MM.1S (cell line): ENCODE results near the gene GSTA5.
"Not testable (repeated sequence)": the region's sequence is repeated elsewhere in the genome, so short reads cannot be mapped to it uniquely, and the experiment has no call there.

ENCODE experiments used
- DNase-seq: peaks from one replicate; pipeline ENCODE4 v3.0.0-alpha.2; 2015
- H2AFZ ChIP-seq: fragments of 300-600 bp; sonication (generic); 2 replicates; pipeline ENCODE4 v1.6.0; 2016; ENCODE audit warnings: antibody characterized with exemption, low read length
- H3F3A ChIP-seq: fragments of 300-600 bp; sonication (generic); 2 replicates; pipeline ENCODE4 v1.6.1; 2016; ENCODE audit warnings: mild to moderate bottlenecking, antibody characterized with exemption, low read length, moderate library complexity, mixed read lengths; ENCODE audit not compliant: insufficient read depth
- H3K27ac ChIP-seq: fragments of 300-600 bp; sonication (generic); 2 replicates; pipeline ENCODE4 v1.5.1; 2016; ENCODE audit warnings: mild to moderate bottlenecking, low read length
- H3K27me3 ChIP-seq: fragments of 300-600 bp; sonication (generic); replicated peaks from 2 replicates; pipeline ENCODE4 v1.6.0; 2016; ENCODE audit warnings: low read length; ENCODE audit not compliant: insufficient read depth
- H3K36me3 ChIP-seq: fragments of 300-600 bp; sonication (generic); replicated peaks from 2 replicates; pipeline ENCODE4 v1.6.1; 2016; ENCODE audit warnings: mild to moderate bottlenecking, low read length, mixed read lengths; ENCODE audit not compliant: insufficient read depth
- H3K4me1 ChIP-seq: fragments of 300-600 bp; sonication (generic); 2 replicates; pipeline ENCODE4 v1.6.1; 2016; ENCODE audit warnings: low read length, mixed read lengths
- H3K4me2 ChIP-seq: fragments of 300-600 bp; sonication (generic); 2 replicates; pipeline ENCODE4 v1.6.0; 2016; ENCODE audit warnings: low read depth, low read length
- H3K4me3 ChIP-seq: fragments of 300-600 bp; sonication (generic); 2 replicates; pipeline ENCODE4 v1.5.1; 2016; ENCODE audit warnings: low read length, mixed read lengths
- H3K79me2 ChIP-seq: fragments of 300-600 bp; sonication (generic); 2 replicates; pipeline ENCODE4 v1.6.1; 2016; ENCODE audit warnings: mixed run types, low read length, mixed read lengths
- H3K9ac ChIP-seq: fragments of 300-600 bp; sonication (generic); 2 replicates; pipeline ENCODE4 v1.6.1; 2016; ENCODE audit warnings: low read length, mixed read lengths
- H3K9me2 ChIP-seq: fragments of 300-600 bp; sonication (generic); replicated peaks from 2 replicates; pipeline ENCODE4 v1.6.1; 2016; ENCODE audit warnings: mild to moderate bottlenecking, low read length, mixed read lengths; ENCODE audit not compliant: insufficient read depth
- H3K9me3 ChIP-seq: fragments of 300-600 bp; sonication (generic); replicated peaks from 2 replicates; pipeline ENCODE4 v1.6.1; 2016; ENCODE audit warnings: mild to moderate bottlenecking, low read length, mixed read lengths; ENCODE audit not compliant: insufficient read depth
- H4K20me1 ChIP-seq: fragments of 300-600 bp; sonication (generic); 2 replicates; pipeline ENCODE4 v1.6.1; 2016; ENCODE audit warnings: mild to moderate bottlenecking, low read length, moderate library complexity, mixed read lengths; ENCODE audit not compliant: insufficient read depth
- EZH2 ChIP-seq: fragments of 300-600 bp; sonication (generic); optimal IDR thresholded peaks from 2 replicates; pipeline ENCODE3; 2017; ENCODE audit warnings: low read depth, mild to moderate bottlenecking, antibody characterized with exemption, low read length, mixed read lengths
- EZH2phosphoT487 ChIP-seq: fragments of 300-600 bp; sonication (generic); IDR thresholded peaks from 2 replicates; pipeline ENCODE4 v1.6.1; 2018; ENCODE audit warnings: antibody characterized with exemption, low read length
- TF ChIP-seq, protein P1 (sequence below): fragments of 300-600 bp; sonication (generic); IDR thresholded peaks from 2 replicates; pipeline ENCODE4 v1.5.1; 2016; ENCODE audit warnings: antibody characterized with exemption, low read length, mixed read lengths

Gene GSTA5

GRCh38 chr6:52794366-52794765, 46.2 kb downstream of the GSTA5 start:
- not testable (repeated sequence) for H3K79me2 ChIP-seq, H3K36me3 ChIP-seq

GRCh38 chr6:52790861-52791260, 49.8 kb downstream of the GSTA5 start:
- no peaks in the 10 kb centered on the region for H3K9me3 ChIP-seq
- no peak overlapping the region for H3K9ac ChIP-seq

More at GRCh38 chr6:52794366-52794765, 46.2 kb downstream of the GSTA5 start:
- H3K4me2 ChIP-seq, H3F3A ChIP-seq, H4K20me1 ChIP-seq, H3K4me1 ChIP-seq, H3K27ac ChIP-seq, H2AFZ ChIP-seq, H3K4me3 ChIP-seq, H3K9me3 ChIP-seq, H3K27me3 ChIP-seq, H3K9ac ChIP-seq, H3K9me2 ChIP-seq, DNase-seq: not testable (repeated sequence)

GRCh38 chr6:52789658-52790057, 51.0 kb downstream of the GSTA5 start:
- not testable (repeated sequence) for H3K4me1 ChIP-seq, H3F3A ChIP-seq, H3K9me3 ChIP-seq, H2AFZ ChIP-seq, H3K79me2 ChIP-seq, H3K4me2 ChIP-seq, H3K4me3 ChIP-seq, H3K9ac ChIP-seq, H3K27me3 ChIP-seq, H4K20me1 ChIP-seq, H3K9me2 ChIP-seq, H3K27ac ChIP-seq, DNase-seq, H3K36me3 ChIP-seq

More at GRCh38 chr6:52790861-52791260, 49.8 kb downstream of the GSTA5 start:
- H3K36me3 ChIP-seq, result no peaks in the 10 kb centered on the region
- H2AFZ ChIP-seq, result no peak overlapping the region
- no peaks in the 10 kb centered on the region for H4K20me1 ChIP-seq
- no peak for DNase-seq
- no peak overlapping the region for H3K4me3 ChIP-seq
- H3K79me2 ChIP-seq, result no peaks in the 10 kb centered on the region
- TF ChIP-seq EZH2phosphoT487 (no peak), EZH2 (no peak)
- TF ChIP-seq, protein P1, sequence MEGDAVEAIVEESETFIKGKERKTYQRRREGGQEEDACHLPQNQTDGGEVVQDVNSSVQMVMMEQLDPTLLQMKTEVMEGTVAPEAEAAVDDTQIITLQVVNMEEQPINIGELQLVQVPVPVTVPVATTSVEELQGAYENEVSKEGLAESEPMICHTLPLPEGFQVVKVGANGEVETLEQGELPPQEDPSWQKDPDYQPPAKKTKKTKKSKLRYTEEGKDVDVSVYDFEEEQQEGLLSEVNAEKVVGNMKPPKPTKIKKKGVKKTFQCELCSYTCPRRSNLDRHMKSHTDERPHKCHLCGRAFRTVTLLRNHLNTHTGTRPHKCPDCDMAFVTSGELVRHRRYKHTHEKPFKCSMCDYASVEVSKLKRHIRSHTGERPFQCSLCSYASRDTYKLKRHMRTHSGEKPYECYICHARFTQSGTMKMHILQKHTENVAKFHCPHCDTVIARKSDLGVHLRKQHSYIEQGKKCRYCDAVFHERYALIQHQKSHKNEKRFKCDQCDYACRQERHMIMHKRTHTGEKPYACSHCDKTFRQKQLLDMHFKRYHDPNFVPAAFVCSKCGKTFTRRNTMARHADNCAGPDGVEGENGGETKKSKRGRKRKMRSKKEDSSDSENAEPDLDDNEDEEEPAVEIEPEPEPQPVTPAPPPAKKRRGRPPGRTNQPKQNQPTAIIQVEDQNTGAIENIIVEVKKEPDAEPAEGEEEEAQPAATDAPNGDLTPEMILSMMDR, result no peak
- H3K9me2 ChIP-seq, result no peaks in the 10 kb centered on the region
- no peak overlapping the region for H3K27ac ChIP-seq
- no peaks in the 10 kb centered on the region for H3K4me1 ChIP-seq
- no peaks in the 10 kb centered on the region for H3K27me3 ChIP-seq
- H3K4me2 ChIP-seq, result no peak overlapping the region
- H3F3A ChIP-seq, result no peaks in the 10 kb centered on the region

DNA sequence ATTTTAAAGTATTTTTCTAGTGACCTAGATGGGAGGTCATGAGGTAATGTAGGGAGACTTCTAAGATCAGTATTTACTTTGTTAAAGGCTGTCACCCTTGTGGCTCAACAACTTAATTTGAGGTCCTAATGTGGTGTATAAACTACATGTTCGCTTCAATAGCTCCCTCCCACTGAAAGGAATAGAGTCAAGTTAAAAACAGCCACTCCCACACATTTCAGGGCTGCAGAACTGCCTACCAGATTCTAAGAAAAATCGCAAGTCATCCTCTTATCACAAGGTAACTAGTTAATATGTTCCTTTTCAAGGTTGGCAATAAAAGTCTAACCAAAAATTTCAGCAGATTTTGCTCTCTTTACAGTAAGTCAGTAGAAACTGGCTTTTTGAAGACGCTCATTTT, 52.1 kb downstream of the GSTA5 start:
- no peak overlapping the region for H3K9ac ChIP-seq
- H3K36me3 ChIP-seq, result no peaks in the 10 kb centered on the region
- no peaks in the 10 kb centered on the region for H3K4me1 ChIP-seq
- no peaks in the 10 kb centered on the region for H3K9me2 ChIP-seq
- no peak overlapping the region for H3K4me3 ChIP-seq
- H3K27ac ChIP-seq, result no peak overlapping the region
- H3K4me2 ChIP-seq, result no peak overlapping the region
- no peaks in the 10 kb centered on the region for H3F3A ChIP-seq
- no peaks in the 10 kb centered on the region for H3K27me3 ChIP-seq
- no peak overlapping the region for H2AFZ ChIP-seq
- no peaks in the 10 kb centered on the region for H3K9me3 ChIP-seq
- H4K20me1 ChIP-seq, result no peaks in the 10 kb centered on the region
- TF ChIP-seq, protein P1, result no peak
- TF ChIP-seq EZH2 (no peak), EZH2phosphoT487 (no peak)
- no peak for DNase-seq
- no peaks in the 10 kb centered on the region for H3K79me2 ChIP-seq
